Measurements from ENCODE around the gene TEDC2.

DNA sequence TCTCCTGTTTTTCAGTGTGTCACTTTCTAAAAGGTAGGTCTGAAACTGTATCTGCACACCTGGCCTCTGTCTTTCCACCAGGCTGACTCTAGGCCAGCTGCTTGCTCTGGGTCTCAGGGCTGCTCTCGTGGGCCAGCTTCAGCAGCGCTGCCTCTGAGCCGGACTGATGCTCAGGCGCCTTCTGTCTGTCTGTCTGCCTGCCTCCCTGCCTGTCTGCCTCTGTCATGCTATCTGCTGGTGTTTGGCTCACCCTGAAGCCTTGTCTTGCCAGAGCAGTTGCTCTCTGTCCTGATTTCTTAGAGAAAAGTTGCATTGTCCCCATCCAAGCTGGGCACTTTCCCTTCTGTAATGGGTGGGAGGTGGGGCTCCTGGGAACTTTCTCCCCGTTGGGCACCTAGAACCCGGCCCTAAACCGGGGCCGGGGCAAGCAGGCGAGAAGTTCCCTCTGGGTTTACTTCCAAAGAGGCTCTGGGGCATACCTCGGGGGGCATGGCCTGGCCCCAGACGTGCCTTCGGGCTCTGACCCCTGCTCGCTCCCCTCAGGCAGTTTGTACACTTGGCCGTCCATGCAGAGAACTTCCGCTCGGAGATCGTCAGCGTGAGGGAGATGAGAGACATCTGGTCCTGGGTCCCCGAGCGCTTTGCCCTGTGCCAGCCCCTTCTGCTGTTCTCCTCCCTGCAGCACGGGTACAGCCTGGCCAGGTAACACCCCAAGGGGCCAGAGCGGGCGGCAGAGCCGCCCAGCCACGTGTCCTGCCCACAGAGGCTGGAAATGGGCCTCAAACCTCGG is 38.0 kb downstream of the TEDC2 start:
- TF ChIP-seq, protein P1, sequence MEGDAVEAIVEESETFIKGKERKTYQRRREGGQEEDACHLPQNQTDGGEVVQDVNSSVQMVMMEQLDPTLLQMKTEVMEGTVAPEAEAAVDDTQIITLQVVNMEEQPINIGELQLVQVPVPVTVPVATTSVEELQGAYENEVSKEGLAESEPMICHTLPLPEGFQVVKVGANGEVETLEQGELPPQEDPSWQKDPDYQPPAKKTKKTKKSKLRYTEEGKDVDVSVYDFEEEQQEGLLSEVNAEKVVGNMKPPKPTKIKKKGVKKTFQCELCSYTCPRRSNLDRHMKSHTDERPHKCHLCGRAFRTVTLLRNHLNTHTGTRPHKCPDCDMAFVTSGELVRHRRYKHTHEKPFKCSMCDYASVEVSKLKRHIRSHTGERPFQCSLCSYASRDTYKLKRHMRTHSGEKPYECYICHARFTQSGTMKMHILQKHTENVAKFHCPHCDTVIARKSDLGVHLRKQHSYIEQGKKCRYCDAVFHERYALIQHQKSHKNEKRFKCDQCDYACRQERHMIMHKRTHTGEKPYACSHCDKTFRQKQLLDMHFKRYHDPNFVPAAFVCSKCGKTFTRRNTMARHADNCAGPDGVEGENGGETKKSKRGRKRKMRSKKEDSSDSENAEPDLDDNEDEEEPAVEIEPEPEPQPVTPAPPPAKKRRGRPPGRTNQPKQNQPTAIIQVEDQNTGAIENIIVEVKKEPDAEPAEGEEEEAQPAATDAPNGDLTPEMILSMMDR (IDR thresholded peaks at IDR 0.05), result no peak
- TF ChIP-seq POLR2A (IDR thresholded peaks at IDR 0.05), result no peak

Measured in transverse colon (tissue), 3 donors.